ENCODE results near the gene GNAQ.

DNA sequence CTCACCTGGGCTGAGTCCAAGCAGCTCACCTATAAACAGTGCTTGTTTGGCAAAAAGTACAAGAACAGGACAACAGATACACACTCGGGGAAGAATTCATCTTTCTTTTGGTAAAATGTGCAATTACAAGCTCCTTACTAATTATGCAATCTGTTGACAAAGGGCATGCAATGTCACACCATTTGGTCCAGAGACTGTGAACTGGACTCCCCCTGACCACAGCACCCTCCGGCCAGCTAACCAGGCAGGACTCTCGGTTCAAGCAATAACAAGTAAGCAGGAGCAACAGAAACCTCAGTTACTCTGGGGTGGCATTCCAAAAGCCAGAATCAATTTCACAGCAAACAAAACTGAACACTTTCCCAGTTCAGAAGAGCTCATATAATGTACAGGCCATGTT is 113.8 kb downstream of the GNAQ start:
- TF ChIP-seq CTCF (IDR thresholded peaks at IDR 0.05) (no peak), POLR2A (IDR thresholded peaks at IDR 0.05) (no peak), POLR2AphosphoS5 (IDR thresholded peaks at IDR 0.05) (no peak), EP300 (IDR thresholded peaks at IDR 0.05) (no peak)

Data from upper lobe of left lung (tissue), 4 donors.